CD4-positive, alpha-beta T cell treated with Interleukin-17A for 4 hours (primary cell): ENCODE measurements around the gene SLC48A1.

Experiments
- DNase-seq: peaks from one replicate; pipeline ENCODE4 v3.0.0-alpha.2; 2020; ENCODE audit warnings: mixed read lengths

The SLC48A1 gene

GRCh38 chr12:47778881-47779280, 5.8 kb downstream of the SLC48A1 start:
- no peak for DNase-seq

DNA sequence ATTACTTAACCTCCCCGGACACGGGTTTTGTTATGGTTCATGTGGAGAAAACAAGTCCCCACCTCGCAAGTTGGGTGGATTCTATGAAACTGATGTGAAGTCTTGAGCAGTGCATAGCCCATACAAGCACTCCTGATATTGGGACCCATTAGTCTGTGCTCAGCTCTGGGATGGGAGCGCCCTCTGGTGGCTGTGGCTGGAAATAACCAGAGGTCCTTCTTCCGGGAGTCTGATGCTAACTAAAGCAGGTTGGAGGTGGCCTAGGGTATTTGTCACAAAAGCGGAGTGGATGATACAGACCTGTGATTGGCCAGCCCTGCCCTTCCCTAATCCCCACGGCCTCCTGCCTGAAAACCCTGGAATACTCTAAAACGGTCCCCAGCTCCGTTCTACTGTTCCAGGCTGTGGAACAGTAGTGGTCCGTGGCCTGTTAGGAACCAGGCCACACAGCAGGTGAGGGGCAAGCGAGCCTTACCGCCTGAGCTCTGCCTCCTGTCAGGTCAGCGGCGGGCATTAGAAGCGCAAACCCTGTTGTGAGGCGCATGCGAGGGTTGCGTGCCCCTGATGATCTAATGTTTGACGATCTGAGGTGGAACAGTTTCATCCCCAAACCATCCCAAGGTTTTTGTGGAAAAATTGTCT, 6.4 kb downstream of the SLC48A1 start:
- DNase-seq, result peak; percentile 95

GRCh38 chr12:47779943-47780504, 7.0 kb downstream of the SLC48A1 start:
- no peak for DNase-seq

GRCh38 chr12:47781479-47782371, 8.7 kb downstream of the SLC48A1 start:
- DNase-seq, result no peak

- DNase-seq, result no peak
Measured at GRCh38 chr12:47782372-47782770, 9.3 kb downstream of the SLC48A1 start.

GRCh38 chr12:47783024-47783755, 10.2 kb downstream of the SLC48A1 start:
- DNase-seq, result no peak

- no peak for DNase-seq
Measured at GRCh38 chr12:47783821-47784819, 11.1 kb downstream of the SLC48A1 start.

DNA sequence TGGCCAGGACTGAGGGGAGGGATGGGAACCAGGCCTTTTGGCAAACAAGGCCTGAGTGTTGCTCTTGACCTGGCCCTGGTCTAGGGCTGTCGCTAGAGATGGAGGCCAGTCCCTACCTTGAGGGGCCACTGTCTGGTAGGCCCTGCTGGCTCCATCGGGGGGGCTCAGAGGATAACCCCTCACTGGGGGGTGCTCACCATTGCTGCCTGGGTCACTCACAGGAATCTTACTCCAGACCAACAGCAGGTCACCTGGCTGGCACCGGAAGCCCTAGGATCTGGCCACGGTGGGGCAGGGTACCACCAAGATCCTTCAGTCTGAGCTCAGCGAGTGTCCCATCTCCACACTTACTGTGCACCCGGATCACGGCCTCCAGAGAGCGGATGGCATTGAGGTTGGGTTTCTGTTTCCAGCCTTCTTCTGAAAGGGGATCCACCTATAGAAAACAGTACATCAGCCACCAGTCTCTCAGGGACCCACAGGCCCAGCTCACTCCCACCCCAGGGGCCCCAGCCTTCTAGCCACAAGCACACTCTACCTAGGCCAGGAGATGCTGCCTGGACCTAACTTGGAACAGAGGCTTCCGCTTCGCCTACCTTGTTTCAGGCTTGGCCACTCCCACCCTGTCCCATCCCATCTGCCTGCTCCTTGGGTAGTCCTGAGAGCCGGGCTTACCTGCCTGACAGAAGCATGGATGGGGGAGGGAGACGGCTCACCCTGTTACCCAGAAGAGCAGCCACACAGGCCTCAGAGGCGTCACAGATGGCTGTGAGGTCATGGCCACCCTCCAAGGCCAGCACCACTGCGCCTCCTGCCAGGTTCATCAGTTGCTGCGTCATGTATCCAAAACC, 12.2 kb downstream of the SLC48A1 start:
- no peak for DNase-seq

- no peak for DNase-seq
Measured at GRCh38 chr12:47785887-47786661, 13.0 kb downstream of the SLC48A1 start.

DNA sequence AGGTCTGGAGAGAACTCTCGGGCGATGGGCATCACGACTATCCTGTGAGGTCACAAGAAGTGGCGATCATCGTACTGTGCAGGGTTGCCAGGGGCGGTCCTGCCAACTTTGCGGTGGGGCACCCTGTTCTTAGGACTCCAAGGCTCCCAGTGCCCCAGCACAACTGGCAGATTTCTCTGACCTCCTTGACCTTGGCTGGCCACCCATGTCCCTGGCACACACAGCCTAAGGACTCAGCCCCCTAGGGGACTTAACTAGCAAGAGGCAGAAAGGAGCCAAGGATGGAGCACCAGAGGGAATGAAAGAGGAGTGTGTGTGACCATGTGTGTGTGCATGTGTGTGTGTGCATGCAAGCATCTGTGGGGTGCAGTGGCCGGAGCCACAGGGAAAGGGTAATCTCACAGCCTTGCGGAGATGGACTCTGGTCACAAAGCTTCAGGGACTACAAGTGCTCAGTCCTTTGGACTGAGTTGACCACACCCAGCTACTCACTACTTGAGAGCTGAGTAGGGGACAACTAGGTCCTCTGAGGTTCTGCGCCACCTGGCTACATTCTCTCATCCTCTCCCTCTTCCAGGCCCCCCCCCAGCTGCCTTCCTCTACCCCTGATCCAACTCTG, 13.7 kb downstream of the SLC48A1 start:
- DNase-seq, result no peak

GRCh38 chr12:47787596-47788319, 14.7 kb downstream of the SLC48A1 start:
- DNase-seq, result no peak

DNA sequence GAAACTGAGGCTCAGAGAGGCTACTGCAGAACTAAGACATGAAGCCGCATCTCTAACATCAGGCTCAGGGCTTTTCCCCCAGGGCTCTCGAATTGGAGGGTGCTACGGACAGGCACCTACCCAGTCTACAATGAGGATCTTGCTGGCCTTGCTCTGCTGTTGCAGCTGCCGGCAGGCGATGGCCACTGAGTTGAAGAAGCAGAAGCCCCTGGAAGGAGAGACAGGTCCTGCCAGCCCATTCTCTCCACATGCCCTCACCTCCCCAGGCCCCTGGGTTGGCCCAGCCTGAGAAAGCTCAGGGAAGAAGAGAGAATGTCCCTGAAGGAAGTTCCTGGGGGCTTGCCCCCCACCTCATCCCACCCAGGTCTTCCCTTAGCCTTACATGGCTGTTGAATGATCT, 16.1 kb downstream of the SLC48A1 start:
- DNase-seq, result no peak

DNA sequence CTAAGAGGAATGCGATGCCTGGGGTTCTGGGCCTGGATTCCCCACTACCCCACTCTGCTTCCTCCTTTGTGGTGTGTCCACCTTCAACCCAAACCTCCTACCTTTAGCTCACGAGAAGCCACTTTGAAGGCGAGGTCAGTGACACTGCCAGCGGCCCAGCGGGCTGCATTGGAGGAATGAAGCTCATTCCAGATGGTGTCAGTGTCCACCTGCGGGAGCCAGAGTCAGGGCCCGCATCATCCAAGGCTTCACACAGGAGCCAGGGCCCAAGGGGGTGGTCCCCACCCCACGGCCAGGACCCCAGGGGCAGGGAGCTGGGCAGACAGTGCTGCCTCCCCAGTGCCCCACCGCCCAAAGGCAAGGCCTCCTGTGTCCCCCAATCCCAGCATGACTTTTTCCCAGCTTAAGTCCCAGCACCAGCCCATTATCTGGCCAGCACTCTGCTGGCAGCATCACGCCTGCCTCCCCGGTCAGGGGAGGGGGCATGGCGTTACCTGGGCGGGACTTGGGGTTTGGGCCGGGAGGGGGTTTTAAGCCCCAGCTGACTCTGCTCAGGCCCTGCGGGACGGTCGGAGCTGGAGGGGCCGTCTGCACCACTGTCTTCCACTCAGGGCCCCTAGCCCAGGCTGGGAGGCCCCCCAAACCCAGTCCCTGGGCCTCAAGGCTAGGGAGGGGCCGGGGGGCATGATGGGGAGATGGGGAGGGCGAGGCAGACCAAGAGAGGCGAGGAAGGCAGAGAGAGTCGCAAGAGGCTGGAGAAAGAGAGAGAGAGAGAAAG, 16.9 kb downstream of the SLC48A1 start:
- no peak for DNase-seq

DNA sequence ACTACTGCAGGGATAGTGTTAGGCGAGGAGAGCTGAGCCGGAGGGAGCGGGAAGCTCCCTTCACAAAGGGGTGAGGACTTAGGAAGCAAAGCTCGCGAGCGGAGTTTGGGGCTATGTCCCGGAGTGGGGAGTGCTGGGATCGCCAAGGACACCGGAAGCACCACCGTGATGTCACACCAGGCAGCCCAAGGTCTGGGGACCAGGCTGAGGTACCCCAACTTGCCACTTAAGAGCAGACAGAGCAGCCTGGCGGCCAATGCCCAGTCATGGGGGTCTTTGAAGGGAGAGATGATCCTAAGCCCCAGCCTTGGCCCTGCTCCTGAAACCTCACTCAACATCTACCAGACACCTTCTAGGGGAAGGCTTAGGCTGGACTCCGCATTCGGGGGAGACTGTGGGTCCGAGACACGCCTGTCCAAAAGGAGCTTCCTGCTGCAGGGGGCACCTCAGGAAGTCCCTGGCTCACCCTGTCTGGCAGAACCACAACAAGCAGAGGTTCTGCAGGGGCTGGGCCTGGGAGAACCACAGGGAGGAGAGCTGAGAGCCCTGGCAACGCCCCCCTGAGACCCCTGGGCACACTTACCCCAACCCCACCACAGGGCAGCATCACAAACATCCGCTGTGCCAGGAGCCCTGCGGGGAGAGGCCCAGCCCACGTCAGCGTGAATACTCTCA, 17.8 kb downstream of the SLC48A1 start:
- no peak for DNase-seq

DNA sequence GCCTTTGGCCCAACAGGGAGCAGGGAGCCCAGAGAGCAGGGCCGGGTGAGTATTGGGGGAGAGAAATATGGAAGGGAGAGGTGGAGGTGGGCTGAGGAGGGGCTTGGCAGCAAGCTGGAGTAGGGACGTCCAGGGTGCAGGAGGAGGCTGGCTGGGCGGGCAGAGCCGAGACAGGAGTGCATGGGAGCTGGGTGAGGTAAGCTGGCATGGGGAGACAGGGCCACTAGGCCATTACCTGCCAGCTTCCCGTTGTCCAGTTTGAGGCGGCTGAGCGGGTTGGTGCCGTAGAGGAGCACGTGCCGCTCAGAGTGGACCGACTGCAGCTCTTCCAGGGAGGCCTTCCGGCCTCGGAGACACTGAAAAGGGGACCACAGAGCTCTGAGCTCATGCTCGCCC, 18.3 kb downstream of the SLC48A1 start:
- no peak for DNase-seq

- DNase-seq, result no peak
Measured at GRCh38 chr12:47791874-47792273, 18.8 kb downstream of the SLC48A1 start.

DNA sequence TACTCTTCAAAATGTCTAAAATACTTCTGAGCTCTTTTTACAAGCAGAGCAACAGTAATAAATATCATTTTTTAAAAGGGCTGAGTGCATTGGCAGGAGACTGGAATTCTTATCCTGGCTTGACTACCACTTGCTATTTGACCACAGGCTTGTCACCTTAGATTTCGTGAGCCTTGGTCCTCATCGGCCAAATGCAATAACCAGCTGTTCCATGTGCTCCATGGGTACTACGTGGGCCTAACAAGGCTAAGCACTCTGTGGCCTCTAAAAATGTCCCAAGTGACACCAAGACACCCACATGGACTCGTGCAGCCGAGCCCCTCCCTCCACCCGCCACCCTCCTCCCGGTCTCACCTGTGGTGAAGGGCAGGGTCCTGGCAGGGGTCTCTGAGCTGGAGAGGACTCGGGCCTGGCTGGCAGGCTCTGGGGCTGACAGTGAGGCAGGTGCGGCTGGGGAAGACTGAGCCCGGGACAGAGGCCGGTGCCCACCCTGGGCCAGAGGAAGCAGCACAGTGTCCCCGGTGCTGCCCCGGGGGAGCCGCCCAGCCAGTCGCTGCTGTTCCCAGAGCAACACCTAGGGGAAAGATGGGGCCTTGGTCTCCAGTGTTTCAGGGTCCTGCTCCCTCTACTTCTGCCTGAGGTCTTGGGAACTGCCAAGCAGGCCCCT, 20.1 kb downstream of the SLC48A1 start:
- no peak for DNase-seq
